ENCODE data around the gene MDFIC2. TPM values are rescaled to one million over a fixed set of nuclear protein-coding genes. Genes with fewer than 3 reads are reported as not detected.
"Not testable (repeated sequence)": the region's sequence is repeated elsewhere in the genome, so short reads cannot be mapped to it uniquely, and the experiment has no call there.

Gene MDFIC2
- total and polyA plus RNA-seq, 7 experiments from 2014 or later, result not detected

GRCh38 chr3:70298385-70298784 is 14.1 kb downstream of the MDFIC2 start:
- no peaks in the 10 kb centered on the region for H3K4me1 Mint-ChIP-seq
- Histone ChIP-seq H3K9me3 (ENCODE audit: control insufficient read depth in 2 of 3, low read length in 3 of 3) (no peaks in the 10 kb centered on the region), H3K4me1 (ENCODE audit: control insufficient read depth in 2 of 2, insufficient read depth in 2 of 2, low read length in 2 of 2) (no peaks in the 10 kb centered on the region), H3K27ac (ENCODE audit: low read depth, low read length) (no peak overlapping the region), H3K36me3 (ENCODE audit: control insufficient read depth in 2 of 3, insufficient read depth in 3 of 3, low read length in 3 of 3) (no peaks in the 10 kb centered on the region), H3K4me3 (ENCODE audit: low read length) (no peak overlapping the region), H3K27me3 (ENCODE audit: control insufficient read depth in 2 of 2, insufficient read depth in 2 of 2, low read length in 2 of 2) (no peaks in the 10 kb centered on the region)
- POLR2A ChIA-PET, result no interaction called here
- ATAC-seq (no peak), DNase-seq (no peak)
- CTCF ChIA-PET, result no interaction called here
- H3K4me3 Mint-ChIP-seq, result no peak overlapping the region
- H3K27me3 Mint-ChIP-seq, result peaks cover 0 to 14% (median 14%) of the 10 kb centered on the region in 5 donors
- H3K9me3 Mint-ChIP-seq, result peaks cover 0 to 6% (median 0%) of the 10 kb centered on the region in 11 donors
- intact Hi-C loops (cut with micrococcal nuclease), result no loop called here
- no peak overlapping the region for H3K27ac Mint-ChIP-seq
- H3K36me3 Mint-ChIP-seq, result no peaks in the 10 kb centered on the region

- Histone ChIP-seq H3K36me3 (ENCODE audit: control insufficient read depth in 2 of 3, insufficient read depth in 3 of 3, low read length in 3 of 3) (no peaks in the 10 kb centered on the region), H3K9me3 (ENCODE audit: control insufficient read depth in 2 of 3, low read length in 3 of 3) (no peaks in the 10 kb centered on the region), H3K4me1 (ENCODE audit: control insufficient read depth in 2 of 2, insufficient read depth in 2 of 2, low read length in 2 of 2) (no peaks in the 10 kb centered on the region), H3K27me3 (ENCODE audit: control insufficient read depth in 2 of 2, insufficient read depth in 2 of 2, low read length in 2 of 2) (no peaks in the 10 kb centered on the region), H3K27ac (ENCODE audit: low read depth, low read length) (no peak overlapping the region), H3K4me3 (ENCODE audit: low read length) (no peak overlapping the region)
- POLR2A ChIA-PET, result no interaction called here
- H3K36me3 Mint-ChIP-seq, result peaks cover 0 to 3% (median 0%) of the 10 kb centered on the region in 5 donors
- H3K27me3 Mint-ChIP-seq, result peaks cover 0 to 14% (median 9%) of the 10 kb centered on the region in 5 donors
- no peak for DNase-seq
- H3K4me3 Mint-ChIP-seq, result no peak overlapping the region
- CTCF ChIA-PET, result no interaction called here
- no peak for ATAC-seq
- H3K4me1 Mint-ChIP-seq, result no peaks in the 10 kb centered on the region
- H3K9me3 Mint-ChIP-seq, result peaks cover 0 to 12% (median 5%) of the 10 kb centered on the region in 11 donors
- no peak overlapping the region for H3K27ac Mint-ChIP-seq
- intact Hi-C loops (cut with micrococcal nuclease), result no loop called here
Observed at GRCh38 chr3:70291097-70291482, 21.3 kb downstream of the MDFIC2 start.

DNA sequence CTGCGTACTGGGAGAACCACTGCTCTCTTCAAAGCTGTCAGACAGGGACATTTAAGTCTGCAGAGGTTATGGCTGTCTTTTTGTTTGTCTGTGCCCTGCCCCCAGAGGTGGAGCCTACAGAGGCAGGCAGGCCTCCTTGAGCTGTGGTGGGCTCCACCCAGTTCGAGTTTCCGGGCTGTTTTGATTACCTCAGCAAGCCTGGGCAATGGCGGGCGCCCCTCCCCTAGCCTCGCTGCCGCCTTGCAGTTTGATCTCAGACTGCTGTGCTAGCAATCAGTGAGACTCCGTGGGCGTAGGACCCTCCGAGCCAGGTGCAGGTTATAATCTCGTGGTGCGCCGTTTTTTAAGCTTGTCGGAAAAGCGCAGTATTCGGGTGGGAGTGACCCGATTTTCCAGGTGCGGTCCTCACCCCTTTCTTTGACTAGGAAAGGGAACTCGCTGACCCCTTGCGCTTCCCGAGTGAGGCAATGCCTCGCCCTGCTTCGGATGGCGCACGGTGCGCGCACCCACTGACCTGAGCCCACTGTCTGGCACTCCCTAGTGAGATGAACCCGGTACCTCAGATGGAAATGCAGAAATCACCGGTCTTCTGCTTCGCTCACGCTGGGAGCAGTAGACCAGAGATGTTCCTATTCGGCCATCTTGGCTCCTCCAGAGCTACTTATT is 21.9 kb downstream of the MDFIC2 start:
- ATAC-seq; H3K4me1 ChIP-seq (ENCODE audit: control insufficient read depth in 2 of 2, insufficient read depth in 2 of 2, low read length in 2 of 2); POLR2A ChIA-PET; H3K4me1 Mint-ChIP-seq; H3K9me3 ChIP-seq (ENCODE audit: control insufficient read depth in 2 of 3, low read length in 3 of 3); H3K36me3 ChIP-seq (ENCODE audit: control insufficient read depth in 2 of 3, insufficient read depth in 3 of 3, low read length in 3 of 3); H3K36me3 Mint-ChIP-seq; intact Hi-C loops (cut with micrococcal nuclease); H3K27ac ChIP-seq (ENCODE audit: low read depth, low read length); H3K4me3 Mint-ChIP-seq; DNase-seq; H3K27ac Mint-ChIP-seq; CTCF ChIA-PET; H3K27me3 ChIP-seq (ENCODE audit: control insufficient read depth in 2 of 2, insufficient read depth in 2 of 2, low read length in 2 of 2); H3K4me3 ChIP-seq (ENCODE audit: low read length): not testable (repeated sequence)
- H3K27me3 Mint-ChIP-seq, result peaks cover 0 to 14% (median 9%) of the 10 kb centered on the region in 5 donors
- peaks cover 0 to 12% (median 5%) of the 10 kb centered on the region in 11 donors for H3K9me3 Mint-ChIP-seq

- Histone ChIP-seq H3K36me3 (ENCODE audit: control insufficient read depth in 2 of 3, insufficient read depth in 3 of 3, low read length in 3 of 3) (no peaks in the 10 kb centered on the region), H3K4me1 (ENCODE audit: control insufficient read depth in 2 of 2, insufficient read depth in 2 of 2, low read length in 2 of 2) (no peaks in the 10 kb centered on the region), H3K9me3 (ENCODE audit: control insufficient read depth in 2 of 3, low read length in 3 of 3) (no peaks in the 10 kb centered on the region), H3K27ac (ENCODE audit: low read depth, low read length) (no peak overlapping the region), H3K27me3 (ENCODE audit: control insufficient read depth in 2 of 2, insufficient read depth in 2 of 2, low read length in 2 of 2) (no peaks in the 10 kb centered on the region), H3K4me3 (ENCODE audit: low read length) (no peak overlapping the region)
- intact Hi-C loops (cut with micrococcal nuclease), result no loop called here
- Mint-ChIP-seq H3K36me3 (peaks cover 0 to 3% (median 0%) of the 10 kb centered on the region in 5 donors), H3K4me3 (no peak overlapping the region), H3K4me1 (no peaks in the 10 kb centered on the region), H3K9me3 (peaks cover 0 to 13% (median 4%) of the 10 kb centered on the region in 11 donors), H3K27ac (no peak overlapping the region), H3K27me3 (peaks cover 0 to 21% (median 7%) of the 10 kb centered on the region in 5 donors)
- DNase-seq, result no peak
- ChIA-PET POLR2A (no interaction called here), CTCF (no interaction called here)
- ATAC-seq, result no peak
Observed at GRCh38 chr3:70281663-70282062, 30.8 kb downstream of the MDFIC2 start.

GRCh38 chr3:70277304-70277703 is 35.1 kb downstream of the MDFIC2 start:
- POLR2A ChIA-PET, result no interaction called here
- Mint-ChIP-seq H3K4me1 (no peaks in the 10 kb centered on the region), H3K27ac (no peak overlapping the region), H3K4me3 (no peak overlapping the region), H3K27me3 (peaks cover 0 to 33% (median 7%) of the 10 kb centered on the region in 5 donors), H3K9me3 (peaks cover 0 to under 1% (median 0%) of the 10 kb centered on the region in 11 donors), H3K36me3 (peaks cover 0 to 3% (median 0%) of the 10 kb centered on the region in 5 donors)
- CTCF ChIA-PET, result no interaction called here
- DNase-seq (no peak), ATAC-seq (no peak)
- H3K27me3 ChIP-seq (ENCODE audit: control insufficient read depth in 2 of 2, insufficient read depth in 2 of 2, low read length in 2 of 2), result no peaks in the 10 kb centered on the region
- H3K27ac ChIP-seq (ENCODE audit: low read depth, low read length), result no peak overlapping the region
- H3K4me3 ChIP-seq (ENCODE audit: low read length), result no peak overlapping the region
- intact Hi-C loops (cut with micrococcal nuclease), result no loop called here
- no peaks in the 10 kb centered on the region for H3K4me1 ChIP-seq (ENCODE audit: control insufficient read depth in 2 of 2, insufficient read depth in 2 of 2, low read length in 2 of 2)
- no peaks in the 10 kb centered on the region for H3K9me3 ChIP-seq (ENCODE audit: control insufficient read depth in 2 of 3, low read length in 3 of 3)
- no peaks in the 10 kb centered on the region for H3K36me3 ChIP-seq (ENCODE audit: control insufficient read depth in 2 of 3, insufficient read depth in 3 of 3, low read length in 3 of 3)

DNA sequence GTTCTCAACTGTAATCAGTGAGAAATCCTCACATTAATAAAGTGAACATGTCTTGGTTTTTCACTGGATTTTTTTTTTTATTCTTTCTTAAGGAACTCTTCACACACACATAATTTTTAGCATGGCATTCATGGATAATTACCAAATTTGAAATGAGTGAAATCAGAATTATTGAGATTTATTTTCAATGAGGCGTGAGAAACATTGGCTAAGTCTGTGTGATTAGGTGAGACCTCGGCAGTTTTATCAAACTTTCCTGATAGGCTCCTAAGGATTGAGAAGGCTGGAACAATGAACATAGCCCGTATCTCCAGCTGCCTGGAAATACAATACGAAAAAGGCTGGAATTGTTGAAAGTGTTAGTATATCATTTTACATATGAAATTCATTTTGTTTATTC is 35.5 kb downstream of the MDFIC2 start:
- H3K9me3 ChIP-seq (ENCODE audit: control insufficient read depth in 2 of 3, low read length in 3 of 3), result no peaks in the 10 kb centered on the region
- Mint-ChIP-seq H3K27ac (no peak overlapping the region), H3K4me1 (no peaks in the 10 kb centered on the region), H3K4me3 (no peak overlapping the region), H3K36me3 (peaks cover 0 to 3% (median 0%) of the 10 kb centered on the region in 5 donors), H3K27me3 (peaks cover 0 to 33% (median 7%) of the 10 kb centered on the region in 5 donors), H3K9me3 (peaks cover 0 to 3% (median 0%) of the 10 kb centered on the region in 11 donors)
- ChIA-PET POLR2A (no interaction called here), CTCF (no interaction called here)
- no peaks in the 10 kb centered on the region for H3K4me1 ChIP-seq (ENCODE audit: control insufficient read depth in 2 of 2, insufficient read depth in 2 of 2, low read length in 2 of 2)
- no peak overlapping the region for H3K27ac ChIP-seq (ENCODE audit: low read depth, low read length)
- intact Hi-C loops (cut with micrococcal nuclease), result no loop called here
- no peak for DNase-seq
- no peak overlapping the region for H3K4me3 ChIP-seq (ENCODE audit: low read length)
- H3K27me3 ChIP-seq (ENCODE audit: control insufficient read depth in 2 of 2, insufficient read depth in 2 of 2, low read length in 2 of 2), result no peaks in the 10 kb centered on the region
- no peaks in the 10 kb centered on the region for H3K36me3 ChIP-seq (ENCODE audit: control insufficient read depth in 2 of 3, insufficient read depth in 3 of 3, low read length in 3 of 3)
- no peak for ATAC-seq

GRCh38 chr3:70273492-70273891 is 38.9 kb downstream of the MDFIC2 start:
- ChIA-PET POLR2A (no interaction called here), CTCF (no interaction called here)
- Mint-ChIP-seq H3K4me3 (no peak overlapping the region), H3K27ac (no peak overlapping the region), H3K9me3 (peaks cover 0 to 3% (median 0%) of the 10 kb centered on the region in 11 donors), H3K4me1 (no peaks in the 10 kb centered on the region), H3K27me3 (peaks cover 0 to 13% (median 0%) of the 10 kb centered on the region in 5 donors), H3K36me3 (no peaks in the 10 kb centered on the region)
- Histone ChIP-seq H3K4me3 (ENCODE audit: low read length) (no peak overlapping the region), H3K27me3 (ENCODE audit: control insufficient read depth in 2 of 2, insufficient read depth in 2 of 2, low read length in 2 of 2) (no peaks in the 10 kb centered on the region), H3K9me3 (ENCODE audit: control insufficient read depth in 2 of 3, low read length in 3 of 3) (no peaks in the 10 kb centered on the region), H3K36me3 (ENCODE audit: control insufficient read depth in 2 of 3, insufficient read depth in 3 of 3, low read length in 3 of 3) (no peaks in the 10 kb centered on the region), H3K27ac (ENCODE audit: low read depth, low read length) (no peak overlapping the region), H3K4me1 (ENCODE audit: control insufficient read depth in 2 of 2, insufficient read depth in 2 of 2, low read length in 2 of 2) (no peaks in the 10 kb centered on the region)
- DNase-seq, result no peak
- intact Hi-C loops (cut with micrococcal nuclease), result no loop called here
- ATAC-seq, result no peak

Measured in naive thymus-derived CD4-positive, alpha-beta T cell (primary cell).